GM12874 (cell line): ENCODE measurements around the gene RAB27A.

Source experiments
- CTCF ChIP-seq: IDR thresholded peaks from 2 replicates; pipeline ENCODE4 v1.5.1; 2011; ENCODE audit warnings: low read depth, mild to moderate bottlenecking, control low read depth, low read length, moderate library complexity; ENCODE audit not compliant: insufficient read depth

The RAB27A gene

GRCh38 chr15:55266547-55266946 is 23.1 kb downstream of the RAB27A start:
- no peak for TF ChIP-seq CTCF

GRCh38 chr15:55260562-55261131 is 29.0 kb downstream of the RAB27A start:
- no peak for TF ChIP-seq CTCF

GRCh38 chr15:55257938-55258337 is 31.7 kb downstream of the RAB27A start:
- TF ChIP-seq CTCF, result no peak

- no peak for TF ChIP-seq CTCF
These were observed 32.5 kb downstream of the RAB27A start for GRCh38 chr15:55257012-55257670.

GRCh38 chr15:55256281-55257011 is 33.2 kb downstream of the RAB27A start:
- no peak for TF ChIP-seq CTCF

- no peak for TF ChIP-seq CTCF
These were observed 33.9 kb downstream of the RAB27A start for GRCh38 chr15:55255714-55256113.

GRCh38 chr15:55254916-55255679 is 34.5 kb downstream of the RAB27A start:
- TF ChIP-seq CTCF, result no peak
